ENCODE results near the gene NRL.

NRL gene

GRCh38 chr14:24056800-24057184 lies 58.0 kb downstream of the NRL start:
- Histone ChIP-seq H3K9me3 (ENCODE audit: low read length) (no peaks in the 10 kb centered on the region), H3K79me2 (ENCODE audit: insufficient read depth, low read length) (no peaks in the 10 kb centered on the region), H3K4me1 (ENCODE audit: insufficient read depth, low read length, severe bottlenecking) (peaks cover 9% of the 10 kb centered on the region), H3F3A (ENCODE audit: insufficient read depth, low read length) (no peaks in the 10 kb centered on the region), H2AFZ (ENCODE audit: low read length) (no peak overlapping the region), H3K27ac (ENCODE audit: low read depth, low read length, poor library complexity, severe bottlenecking) (no peak overlapping the region), H3K27me3 (ENCODE audit: insufficient read depth, low read length) (peaks cover 4% of the 10 kb centered on the region; the same call in 1 of the 2 replicates), H4K20me1 (ENCODE audit: insufficient read depth, low read length) (no peaks in the 10 kb centered on the region), H3K4me3 (ENCODE audit: low read depth, low read length, poor library complexity, severe bottlenecking) (no peak overlapping the region), H3K36me3 (ENCODE audit: insufficient read depth, low read length) (no peaks in the 10 kb centered on the region), H3K9me2 (ENCODE audit: low read depth, low read length) (no peaks in the 10 kb centered on the region), H3K4me2 (ENCODE audit: low read length) (no peak overlapping the region), H3K9ac (ENCODE audit: low read length) (no peak overlapping the region)
- no peak for TF ChIP-seq EZH2 (IDR thresholded peaks at IDR 0.05; ENCODE audit: borderline replicate concordance, low read length)
- TF ChIP-seq CTCF (IDR thresholded peaks at IDR 0.05; ENCODE audit: low read length) = no peak

GRCh38 chr14:24055971-24056799 lies 58.6 kb downstream of the NRL start:
- Histone ChIP-seq H3K9me2 (ENCODE audit: low read depth, low read length) (no peaks in the 10 kb centered on the region), H3K4me1 (ENCODE audit: insufficient read depth, low read length, severe bottlenecking) (peaks cover 14% of the 10 kb centered on the region), H3K9ac (ENCODE audit: low read length) (no peak overlapping the region), H4K20me1 (ENCODE audit: insufficient read depth, low read length) (no peaks in the 10 kb centered on the region), H3K27ac (ENCODE audit: low read depth, low read length, poor library complexity, severe bottlenecking) (no peak overlapping the region), H3K27me3 (ENCODE audit: insufficient read depth, low read length) (peaks cover 4% of the 10 kb centered on the region; the same call in 1 of the 2 replicates), H3K4me2 (ENCODE audit: low read length) (no peak overlapping the region), H3K9me3 (ENCODE audit: low read length) (no peaks in the 10 kb centered on the region), H3K36me3 (ENCODE audit: insufficient read depth, low read length) (no peaks in the 10 kb centered on the region), H3K4me3 (ENCODE audit: low read depth, low read length, poor library complexity, severe bottlenecking) (no peak overlapping the region), H3K79me2 (ENCODE audit: insufficient read depth, low read length) (no peaks in the 10 kb centered on the region), H3F3A (ENCODE audit: insufficient read depth, low read length) (no peaks in the 10 kb centered on the region), H2AFZ (ENCODE audit: low read length) (no peak overlapping the region)
- no peak for TF ChIP-seq CTCF (IDR thresholded peaks at IDR 0.05; ENCODE audit: low read length)
- TF ChIP-seq EZH2 (IDR thresholded peaks at IDR 0.05; ENCODE audit: borderline replicate concordance, low read length) = no peak

GRCh38 chr14:24054646-24055045 lies 60.1 kb downstream of the NRL start:
- Histone ChIP-seq H3K36me3 (ENCODE audit: insufficient read depth, low read length) (no peaks in the 10 kb centered on the region), H2AFZ (ENCODE audit: low read length) (no peak overlapping the region), H3K9ac (ENCODE audit: low read length) (no peak overlapping the region), H3K4me3 (ENCODE audit: low read depth, low read length, poor library complexity, severe bottlenecking) (no peak overlapping the region), H4K20me1 (ENCODE audit: insufficient read depth, low read length) (no peaks in the 10 kb centered on the region), H3K9me3 (ENCODE audit: low read length) (no peaks in the 10 kb centered on the region), H3K9me2 (ENCODE audit: low read depth, low read length) (no peaks in the 10 kb centered on the region), H3K4me1 (ENCODE audit: insufficient read depth, low read length, severe bottlenecking) (peaks cover 16% of the 10 kb centered on the region), H3K27ac (ENCODE audit: low read depth, low read length, poor library complexity, severe bottlenecking) (no peak overlapping the region), H3F3A (ENCODE audit: insufficient read depth, low read length) (no peaks in the 10 kb centered on the region), H3K27me3 (ENCODE audit: insufficient read depth, low read length) (peaks cover 4% of the 10 kb centered on the region; the same call in 1 of the 2 replicates), H3K4me2 (ENCODE audit: low read length) (no peak overlapping the region), H3K79me2 (ENCODE audit: insufficient read depth, low read length) (no peaks in the 10 kb centered on the region)
- TF ChIP-seq EZH2 (IDR thresholded peaks at IDR 0.05; ENCODE audit: borderline replicate concordance, low read length) (no peak), CTCF (IDR thresholded peaks at IDR 0.05; ENCODE audit: low read length) (no peak)
